Natural killer cell (primary cell): Measurements from ENCODE around the gene MYLK. TPM values are rescaled to one million over a fixed set of nuclear protein-coding genes. Genes with fewer than 3 reads are reported as not detected.

ENCODE experiments used
- ATAC-seq, 3 donors: fragments of 150-1000 bp in 2 of 3; fragments of 200-7000 bp in 1 of 3; cut with Tn5 transposase; 1 replicate in 1 of 3; 2 replicates in 2 of 3; pipeline ENCODE4 v1.10.0; 2021; ENCODE audit warnings: mild to moderate bottlenecking in 2 of 3, moderate library complexity in 2 of 3
- DNase-seq, 2 donors: peaks; one replicate each; pipeline versions ENCODE4 v3.0.0 to v3.0.0-alpha.2; 2013 to 2021; ENCODE audit warnings: mixed read lengths in 1 of 2
- H3K27ac ChIP-seq: one replicate; pipeline ENCODE4 v1.5.1; 2013; ENCODE audit warnings: mild to moderate bottlenecking, low read length
- H3K27me3 ChIP-seq: one replicate; pipeline ENCODE4 v1.6.1; 2013; ENCODE audit warnings: low read length; ENCODE audit not compliant: control insufficient read depth, insufficient read depth
- H3K36me3 ChIP-seq: one replicate; pipeline ENCODE4 v1.6.1; 2013; ENCODE audit warnings: low read length; ENCODE audit not compliant: control insufficient read depth, insufficient read depth
- H3K4me1 ChIP-seq: one replicate; pipeline ENCODE4 v1.6.1; 2013; ENCODE audit warnings: low read length; ENCODE audit not compliant: control insufficient read depth, insufficient read depth
- H3K4me3 ChIP-seq: one replicate; pipeline ENCODE4 v1.5.1; 2013; ENCODE audit warnings: low read length
- H3K9me3 ChIP-seq: one replicate; pipeline ENCODE4 v1.6.1; 2013; ENCODE audit warnings: low read length; ENCODE audit not compliant: control insufficient read depth, insufficient read depth
- H3K27ac Mint-ChIP-seq, 2 donors: one replicate each; pipeline ENCODE4 v1.8.0; 2022; ENCODE audit warnings: mild to moderate bottlenecking in 2 of 2, mixed read lengths in 2 of 2, moderate library complexity in 1 of 2
- H3K27me3 Mint-ChIP-seq, 2 donors: one replicate each; pipeline ENCODE4 v1.8.0; 2022; ENCODE audit warnings: low read depth in 2 of 2, mixed read lengths in 2 of 2
- H3K36me3 Mint-ChIP-seq: one replicate; pipeline ENCODE4 v1.8.0; 2022; ENCODE audit warnings: mixed read lengths
- H3K4me1 Mint-ChIP-seq, 2 donors: one replicate each; pipeline ENCODE4 v1.8.0; 2022; ENCODE audit warnings: mixed read lengths in 2 of 2
- H3K4me3 Mint-ChIP-seq: one replicate; pipeline ENCODE4 v1.8.0; 2022; ENCODE audit warnings: mild to moderate bottlenecking, moderate library complexity, mixed read lengths
- H3K9me3 Mint-ChIP-seq, 2 donors: one replicate each; pipeline ENCODE4 v1.8.0; 2022; ENCODE audit warnings: mixed read lengths in 2 of 2
- CTCF ChIP-seq: fragments of 200-600 bp; IDR thresholded peaks from one replicate; pipeline ENCODE4 v1.8.0; 2022; ENCODE audit warnings: antibody characterized with exemption
- WGBS: methylation state at CpG from one replicate; pipeline ENCODE4 v1.1.7; 2013; ENCODE audit warnings: missing lambda C conversion rate; ENCODE audit not compliant: insufficient coverage; 5-methylcytosine and 5-hydroxymethylcytosine counted together
- intact Hi-C: fragments of 100-400 bp; cut with micrococcal nuclease; formaldehyde crosslinking; loops from one replicate; pipeline ENCODE4 v1.14.2; 2022
- total RNA-seq, 4 donors: library from RNA; stranded (reverse); fragments of 120-200 nt in 1 of 4; gene quantifications; one replicate each; pipeline versions ENCODE4 v1.2.3 to v1.2.4, GENCODE V29; 2013 to 2022

The MYLK gene
- total RNA-seq, 3 donors from 2014 or later (not counting 1 experiment from before 2014, with no cell fraction given), result 0.39 to 5.4 (median 3.4) TPM

- TF ChIP-seq CTCF, result no peak
- Mint-ChIP-seq H3K27ac (no peak overlapping the region), H3K27me3 (peaks cover 0 to 3% of the 10 kb centered on the region in 2 donors), H3K36me3 (no peaks in the 10 kb centered on the region), H3K4me1 (no peaks in the 10 kb centered on the region), H3K4me3 (no peak overlapping the region), H3K9me3 (no peaks in the 10 kb centered on the region)
- H3K36me3 ChIP-seq, result no peaks in the 10 kb centered on the region
- H3K4me1 ChIP-seq, result no peaks in the 10 kb centered on the region
- WGBS, result 75% methylated on average over 6 of the region's 6 CpGs
- intact Hi-C loops, result no loop called here
- no peak overlapping the region for H3K4me3 ChIP-seq
- ATAC-seq, result no peak
- H3K9me3 ChIP-seq, result no peaks in the 10 kb centered on the region
- H3K27ac ChIP-seq, result no peak overlapping the region
- DNase-seq, result no peak
- no peaks in the 10 kb centered on the region for H3K27me3 ChIP-seq
These were observed 149.6 kb downstream of the MYLK start for GRCh38 chr3:123734527-123734902.

GRCh38 chr3:123733805-123734526, 150.2 kb downstream of the MYLK start:
- Mint-ChIP-seq H3K27me3 (peaks cover 0 to 3% of the 10 kb centered on the region in 2 donors), H3K4me3 (no peak overlapping the region), H3K36me3 (no peaks in the 10 kb centered on the region), H3K4me1 (no peaks in the 10 kb centered on the region), H3K27ac (no peak overlapping the region), H3K9me3 (no peaks in the 10 kb centered on the region)
- Histone ChIP-seq H3K36me3 (no peaks in the 10 kb centered on the region), H3K4me1 (no peaks in the 10 kb centered on the region), H3K27me3 (no peaks in the 10 kb centered on the region), H3K4me3 (no peak overlapping the region), H3K27ac (no peak overlapping the region), H3K9me3 (no peaks in the 10 kb centered on the region)
- DNase-seq, result no peak
- ATAC-seq, result no peak
- 92% methylated on average over 13 of the region's 13 CpGs for WGBS
- intact Hi-C loops, result no loop called here
- no peak for TF ChIP-seq CTCF

- Histone ChIP-seq H3K4me3 (no peak overlapping the region), H3K27ac (no peak overlapping the region), H3K27me3 (no peaks in the 10 kb centered on the region), H3K9me3 (no peaks in the 10 kb centered on the region), H3K4me1 (no peaks in the 10 kb centered on the region), H3K36me3 (no peaks in the 10 kb centered on the region)
- no peak overlapping the region for H3K27ac Mint-ChIP-seq
- H3K4me3 Mint-ChIP-seq, result no peak overlapping the region
- no peaks in the 10 kb centered on the region for H3K9me3 Mint-ChIP-seq
- intact Hi-C loops, result no loop called here
- peaks cover 0 to 3% of the 10 kb centered on the region in 2 donors for H3K27me3 Mint-ChIP-seq
- DNase-seq (no peak), ATAC-seq (no peak)
- no peaks in the 10 kb centered on the region for H3K36me3 Mint-ChIP-seq
- 92% methylated on average over 4 of the region's 4 CpGs for WGBS
- TF ChIP-seq CTCF, result no peak
- H3K4me1 Mint-ChIP-seq, result no peaks in the 10 kb centered on the region
These were observed 150.8 kb downstream of the MYLK start for GRCh38 chr3:123733341-123733740.

- intact Hi-C loops, result no loop called here
- no peak for TF ChIP-seq CTCF
- H3K4me1 Mint-ChIP-seq, result no peaks in the 10 kb centered on the region
- no peaks in the 10 kb centered on the region for H3K27me3 ChIP-seq
- no peak for DNase-seq
- H3K4me1 ChIP-seq, result no peaks in the 10 kb centered on the region
- no peaks in the 10 kb centered on the region for H3K36me3 ChIP-seq
- no peak for ATAC-seq
- no peak overlapping the region for H3K4me3 ChIP-seq
- H3K27ac ChIP-seq, result no peak overlapping the region
- H3K9me3 ChIP-seq, result no peaks in the 10 kb centered on the region
- no peak overlapping the region for H3K27ac Mint-ChIP-seq
- no peaks in the 10 kb centered on the region for H3K9me3 Mint-ChIP-seq
- 77% methylated on average over 3 of the region's 3 CpGs for WGBS
- H3K4me3 Mint-ChIP-seq, result no peak overlapping the region
- no peaks in the 10 kb centered on the region for H3K36me3 Mint-ChIP-seq
- peaks cover 0 to 7% of the 10 kb centered on the region in 2 donors for H3K27me3 Mint-ChIP-seq
These were observed 151.7 kb downstream of the MYLK start for GRCh38 chr3:123732447-123732846.
